Measurements from ENCODE around the gene SLC30A5.
"Not testable (repeated sequence)": the region's sequence is repeated elsewhere in the genome, so short reads cannot be mapped to it uniquely, and the experiment has no call there.

SLC30A5 gene

DNA sequence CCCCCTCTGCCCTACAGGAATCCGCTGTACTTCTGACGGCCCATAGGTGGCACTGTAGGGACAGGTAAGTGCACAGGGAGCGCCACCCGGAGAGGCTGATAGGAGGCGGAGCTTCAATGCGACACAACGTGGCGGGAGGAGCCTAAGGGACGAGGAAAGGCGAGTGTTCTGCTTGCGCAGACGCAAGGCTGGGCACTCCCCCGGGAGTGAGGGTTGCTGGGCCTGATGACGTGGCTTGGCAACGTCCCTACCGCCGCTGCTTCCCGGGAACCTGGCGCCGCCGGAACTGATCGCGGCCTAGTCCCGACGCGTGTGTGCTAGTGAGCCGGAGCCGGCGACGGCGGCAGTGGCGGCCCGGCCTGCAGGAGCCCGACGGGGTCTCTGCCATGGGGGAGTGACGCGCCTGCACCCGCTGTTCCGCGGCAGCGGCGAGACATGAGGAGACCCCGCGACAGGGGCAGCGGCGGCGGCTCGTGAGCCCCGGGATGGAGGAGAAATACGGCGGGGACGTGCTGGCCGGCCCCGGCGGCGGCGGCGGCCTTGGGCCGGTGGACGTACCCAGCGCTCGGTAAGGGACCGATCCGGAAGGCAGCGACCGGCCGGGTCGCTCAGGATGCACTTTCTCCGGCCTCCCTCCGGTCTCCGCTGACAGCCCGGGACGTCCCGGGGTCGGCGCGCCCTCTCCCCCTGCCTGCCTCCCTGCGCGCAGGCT is at the start of gene SLC30A5:
TSS of gene SLC30A5 (plus strand) at position 244 of the 712 bp plus-strand sequence. CDS start at position 486, 242 bp downstream.
- peak; percentile 99 for DNase-seq

DNA sequence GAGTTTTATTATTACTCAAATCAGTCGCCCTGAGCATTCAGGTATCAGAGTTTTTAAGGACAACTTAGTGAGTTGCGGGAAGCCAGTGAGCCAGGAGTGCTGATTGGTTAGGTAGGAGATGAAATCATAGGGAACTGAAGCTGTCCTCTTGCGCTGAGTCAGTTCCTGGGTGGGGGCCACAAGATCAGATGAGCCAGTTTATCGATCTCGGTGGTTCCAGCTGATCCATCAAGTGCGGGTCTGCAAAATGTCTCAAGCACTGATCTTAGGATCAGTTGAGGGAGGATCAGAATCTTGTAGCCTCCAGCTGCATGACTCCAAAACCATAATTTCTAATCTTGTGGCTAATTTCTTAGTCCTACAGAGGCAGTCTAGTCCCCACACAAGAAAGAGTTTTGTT is 48.6 kb upstream of the SLC30A5 start:
- DNase-seq = not testable (repeated sequence)

DNA sequence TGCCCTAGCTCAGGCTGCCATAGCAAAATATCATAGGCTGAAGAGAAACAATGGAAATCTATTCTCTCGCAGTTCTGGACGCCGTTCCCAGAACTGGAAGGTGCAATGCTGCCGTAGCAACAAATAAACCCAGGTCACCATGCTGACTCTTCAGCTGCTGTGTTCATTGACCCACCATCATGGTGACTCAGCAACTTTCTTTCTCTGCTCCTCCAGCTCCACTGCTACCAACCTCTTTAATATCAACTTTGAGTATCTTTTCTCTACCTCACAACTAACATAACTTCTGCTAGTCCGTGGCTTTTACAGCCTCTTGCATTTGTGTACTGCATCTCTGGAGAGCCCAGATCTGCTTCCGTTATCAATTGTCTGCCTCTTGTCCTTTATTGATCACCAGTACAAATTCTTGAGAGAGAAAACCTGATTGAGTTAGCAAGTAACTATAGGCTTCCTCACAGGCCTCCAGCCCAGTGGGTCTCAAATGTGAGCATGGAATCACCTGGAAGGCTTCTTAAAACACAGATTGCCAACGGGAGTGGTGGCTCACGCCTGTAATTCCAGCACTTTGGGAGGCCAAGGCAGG is 47.3 kb upstream of the SLC30A5 start:
- peak; percentile 22 for DNase-seq

DNA sequence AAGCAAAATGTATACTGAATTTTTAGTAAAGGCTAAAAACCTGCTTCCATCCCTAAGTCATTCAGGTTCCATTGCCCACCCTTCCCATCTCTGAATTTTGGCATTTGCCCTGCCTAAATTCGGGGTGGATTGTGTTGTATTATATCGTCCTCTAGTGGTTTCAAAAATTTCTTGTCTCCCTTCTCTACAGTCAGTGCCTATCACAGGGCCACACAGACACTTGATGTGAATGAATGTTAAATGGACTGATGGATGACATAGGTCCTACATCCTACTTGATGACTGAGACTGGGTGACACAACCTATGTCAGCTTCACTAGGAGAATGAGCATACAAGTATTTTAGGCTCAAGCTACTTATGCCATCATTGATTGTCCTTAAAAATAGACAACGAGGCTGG is 45.6 kb upstream of the SLC30A5 start:
- DNase-seq = no peak

DNA sequence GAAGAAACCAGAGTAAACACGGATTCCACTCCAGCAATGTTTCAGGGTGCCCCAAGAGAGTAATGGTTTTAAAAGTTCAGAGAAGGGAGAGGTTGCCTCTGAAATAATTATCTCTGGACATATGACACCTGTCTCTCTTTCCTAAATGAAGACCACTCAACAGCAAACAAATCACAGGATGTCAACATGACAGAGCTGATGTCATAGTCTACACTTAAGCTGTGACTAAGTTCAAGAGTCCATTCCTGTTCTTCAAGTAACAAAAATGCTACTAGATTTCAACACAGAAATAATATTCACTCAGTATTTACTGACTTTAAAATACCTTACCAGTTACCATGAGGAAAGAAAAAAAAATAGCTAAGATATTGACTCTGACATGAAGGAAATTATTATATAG is 44.7 kb upstream of the SLC30A5 start:
- DNase-seq = no peak

DNA sequence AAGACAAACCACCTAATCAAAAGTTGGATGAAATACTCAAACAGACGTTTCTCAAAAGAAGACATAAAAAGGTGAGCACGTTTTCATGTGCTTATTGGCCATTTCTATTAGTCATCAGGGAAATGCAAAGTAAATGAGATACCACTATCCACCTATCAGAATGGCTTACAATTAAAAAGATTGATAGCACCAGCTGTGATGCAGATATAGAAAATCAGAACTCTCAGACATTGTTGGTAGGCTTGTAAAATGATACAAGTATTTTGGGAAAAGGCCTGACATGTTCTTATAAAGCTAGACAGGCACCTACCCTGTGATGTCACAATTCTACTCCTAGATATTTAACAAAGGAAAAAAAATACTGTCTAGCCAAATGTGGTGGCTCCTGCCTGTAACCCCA is 44.0 kb upstream of the SLC30A5 start:
- no peak for DNase-seq

DNA sequence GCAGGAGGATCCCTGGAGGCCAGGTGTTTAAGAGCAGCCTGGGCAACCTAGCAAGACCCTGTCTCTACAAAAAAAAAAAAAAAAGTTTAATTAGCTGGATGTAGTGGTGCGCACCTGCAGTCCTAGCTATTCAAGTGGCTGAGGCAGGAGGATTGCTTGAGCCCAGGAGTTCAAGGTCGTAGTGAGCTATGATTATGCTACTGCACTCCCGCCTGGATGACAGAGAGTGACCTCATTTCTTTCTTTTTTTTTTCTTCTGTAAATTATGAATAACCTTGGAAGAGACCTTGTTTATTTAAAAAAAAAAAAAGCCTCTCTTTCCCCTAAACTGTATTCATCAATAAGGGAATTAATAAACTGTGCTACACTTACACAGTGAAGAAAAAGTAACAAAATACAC is 43.6 kb upstream of the SLC30A5 start:
- DNase-seq = no peak

DNA sequence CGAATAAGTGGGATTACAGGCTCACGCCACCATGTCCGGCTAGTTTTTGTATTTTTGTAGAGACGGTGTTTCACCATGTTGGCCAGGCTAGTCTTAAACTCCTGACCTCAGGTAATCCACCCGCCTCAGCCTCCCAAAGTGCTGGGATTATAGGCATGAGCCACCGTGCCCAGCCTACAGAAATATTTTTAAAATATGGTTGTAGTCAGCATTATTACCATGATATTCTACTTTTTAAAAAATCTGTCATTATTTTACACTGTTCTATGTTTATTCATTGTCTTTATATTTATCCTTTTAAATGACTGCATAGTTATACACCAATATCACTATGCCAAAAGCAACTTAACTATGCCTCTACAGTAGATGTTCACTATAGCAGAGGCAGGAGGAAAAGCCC is 41.6 kb upstream of the SLC30A5 start:
- no peak for DNase-seq

DNA sequence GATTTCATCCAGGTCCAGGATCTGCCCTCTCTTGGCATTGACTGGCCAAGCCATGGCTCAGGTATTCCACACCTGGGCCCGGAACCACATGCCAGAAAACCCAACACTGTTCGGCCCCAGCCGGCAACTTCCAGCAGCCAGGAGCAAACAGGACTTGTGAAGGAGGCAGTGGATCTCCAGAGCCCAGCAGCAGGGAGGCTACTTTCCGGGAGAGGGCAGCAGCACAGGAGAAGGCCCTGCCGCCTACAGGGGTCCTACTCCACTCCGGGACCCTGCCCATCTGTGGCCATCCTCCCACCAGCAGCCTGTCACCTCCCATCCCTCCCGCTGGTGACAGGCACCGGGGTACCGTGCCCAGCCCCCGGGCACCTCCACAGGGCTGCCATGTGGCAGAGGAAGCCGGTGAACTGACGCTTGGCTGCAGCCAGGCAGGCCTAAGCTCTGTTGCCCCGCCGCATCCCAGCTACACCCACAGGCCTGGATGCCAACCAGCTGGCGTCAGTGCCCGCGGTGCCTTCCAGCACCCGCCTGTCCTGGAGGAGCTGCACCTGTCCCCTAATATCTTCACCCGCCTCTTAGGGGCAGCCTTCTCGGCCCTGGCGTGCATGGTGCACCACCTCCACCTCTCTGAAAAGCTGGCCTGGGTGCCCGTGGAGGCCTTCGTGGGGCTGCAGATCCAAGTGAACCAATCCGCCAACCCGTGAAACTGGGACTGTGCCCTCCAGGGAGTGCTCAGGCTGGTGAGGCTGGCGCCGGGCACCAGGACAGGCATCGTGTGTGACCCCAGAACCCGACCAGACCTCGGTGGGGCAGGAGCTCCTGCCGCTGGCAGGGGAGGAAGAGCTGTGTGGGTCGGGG is 18.9 kb upstream of the SLC30A5 start:
- DNase-seq = no peak

DNA sequence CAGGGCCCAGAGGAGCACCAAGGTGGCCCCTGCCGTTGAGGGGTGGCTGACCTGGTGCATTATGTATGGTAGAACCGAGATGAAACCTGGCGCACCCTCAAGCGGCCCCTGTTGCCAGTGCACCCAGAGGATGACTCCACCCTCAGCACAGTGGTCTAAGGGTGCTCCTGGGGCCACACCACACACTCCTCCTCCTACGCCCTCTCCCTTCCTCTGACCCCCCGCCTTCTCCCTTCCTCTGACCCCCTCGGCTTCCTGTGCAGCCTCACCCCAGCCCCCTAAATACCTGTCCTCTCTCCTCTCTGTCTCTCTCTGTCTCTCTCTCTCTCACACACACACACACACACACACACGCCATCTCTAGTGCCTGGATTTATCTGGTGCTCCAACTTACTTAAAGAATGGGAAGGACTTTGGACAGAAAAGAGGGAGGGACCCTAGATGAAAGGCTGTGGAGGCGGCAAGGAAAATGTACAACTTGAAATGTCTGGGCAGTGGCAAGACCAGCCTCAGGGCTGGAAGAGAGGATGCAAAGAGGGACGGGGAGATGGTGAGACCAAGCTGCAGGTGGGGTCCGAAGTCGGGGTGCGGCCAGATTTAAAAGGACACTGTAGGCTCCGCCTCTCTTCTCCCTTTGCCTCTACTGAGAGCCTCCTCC is 18.2 kb upstream of the SLC30A5 start:
- DNase-seq = no peak

DNA sequence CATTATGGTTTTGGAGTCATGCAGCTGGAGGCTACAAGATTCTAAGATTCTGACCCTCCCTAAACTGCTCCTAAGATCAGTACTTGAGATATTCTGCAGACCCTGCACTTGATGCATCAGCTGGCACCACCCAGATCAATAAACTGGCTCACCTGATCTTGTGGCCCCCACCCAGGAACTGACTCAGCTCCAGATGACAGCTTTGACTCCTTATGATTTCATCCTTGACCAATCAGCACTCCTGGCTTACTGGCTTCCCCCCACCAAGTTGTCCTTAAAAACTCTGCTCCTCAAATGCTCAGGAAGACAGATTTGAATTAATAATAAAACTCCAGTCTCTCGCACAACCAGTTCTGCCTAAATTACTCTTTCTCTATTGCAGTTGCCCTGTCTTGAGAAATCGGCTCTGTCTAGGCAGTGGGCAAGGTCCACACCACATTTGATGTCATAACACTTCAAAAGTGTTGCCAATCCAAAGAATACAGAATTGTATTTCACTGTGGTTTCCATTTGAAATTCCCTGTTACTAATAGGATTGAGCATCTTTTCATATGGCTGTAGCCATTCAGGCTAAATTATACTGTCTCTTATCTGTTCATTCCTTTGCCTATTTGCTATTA is 14.8 kb upstream of the SLC30A5 start:
- no peak for DNase-seq

DNA sequence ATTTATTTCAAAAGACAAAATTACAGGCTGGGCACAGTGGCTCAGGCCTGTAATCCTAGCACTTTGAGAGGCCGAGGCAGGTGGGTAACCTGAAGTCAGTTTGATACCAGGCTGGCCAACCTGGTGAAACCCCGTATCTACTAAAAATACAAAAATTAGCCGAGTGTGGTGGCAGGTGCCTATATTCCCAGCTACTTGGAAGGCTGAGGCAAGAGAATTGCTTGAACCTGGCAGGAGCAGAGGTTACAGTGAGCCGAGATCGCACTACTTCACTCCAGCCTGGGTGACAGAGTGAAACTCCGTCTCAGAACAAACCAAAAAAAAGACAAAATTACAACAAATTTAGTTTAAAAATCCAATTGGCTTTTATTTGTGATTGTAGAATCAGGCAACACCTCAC is 14.3 kb upstream of the SLC30A5 start:
- no peak for DNase-seq

DNA sequence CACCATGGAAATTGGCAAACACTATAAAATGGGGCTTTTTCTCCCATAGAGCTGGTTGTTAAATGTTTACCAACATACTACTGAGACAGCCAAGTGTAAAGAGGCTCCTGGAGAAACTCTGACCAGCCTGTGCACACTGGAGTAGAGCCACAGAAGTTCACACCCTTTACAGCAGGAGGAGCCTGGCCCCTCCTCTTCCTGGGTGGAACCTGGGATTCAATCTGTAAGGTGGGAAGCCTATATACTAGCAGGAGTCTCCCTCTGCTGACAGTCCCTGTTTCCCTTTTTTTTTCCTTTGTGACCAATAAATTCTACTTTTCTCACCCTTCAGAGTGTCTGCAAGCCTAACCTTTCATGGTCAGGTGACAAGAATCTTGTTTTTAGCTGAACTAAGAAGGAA is 10.4 kb upstream of the SLC30A5 start:
- DNase-seq = peak; percentile 60

DNA sequence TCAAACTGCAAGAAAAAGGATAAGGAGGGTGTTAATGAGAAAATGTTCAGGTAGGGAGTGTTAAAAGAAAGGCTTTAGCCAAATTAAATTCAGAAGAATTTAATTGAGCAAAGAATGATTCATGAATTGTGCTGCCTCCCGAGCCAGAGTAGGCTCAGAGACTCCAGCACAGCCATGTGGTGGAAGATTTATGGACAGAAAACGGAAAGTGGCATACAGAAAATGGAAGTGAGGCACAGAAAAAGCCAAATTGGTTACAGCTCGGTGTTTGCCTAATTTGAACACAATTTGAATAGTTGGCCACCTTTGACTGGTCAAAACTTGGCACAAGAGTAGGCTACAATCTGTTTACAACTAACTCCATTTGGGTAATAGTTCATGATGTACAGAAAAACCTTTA is 9.6 kb upstream of the SLC30A5 start:
- DNase-seq = no peak

DNA sequence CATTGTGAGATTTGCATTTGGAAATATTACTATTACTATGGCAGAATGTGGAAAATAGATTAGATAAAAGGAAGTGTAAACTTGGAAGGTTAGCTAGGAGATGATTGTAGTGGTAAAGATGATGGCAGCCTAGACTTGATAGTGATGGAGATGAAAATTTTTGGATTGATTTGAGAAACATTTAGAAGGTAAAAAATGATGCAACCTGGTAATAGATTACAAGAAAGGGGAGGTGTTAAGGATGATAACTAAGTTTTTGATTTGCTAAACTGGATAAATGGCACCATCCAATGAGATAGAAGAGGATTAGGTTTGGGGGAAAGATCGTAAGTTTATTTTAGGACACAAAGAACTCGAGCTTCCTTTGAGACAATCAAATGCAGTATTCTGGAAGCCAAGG is 8.9 kb upstream of the SLC30A5 start:
- no peak for DNase-seq

DNA sequence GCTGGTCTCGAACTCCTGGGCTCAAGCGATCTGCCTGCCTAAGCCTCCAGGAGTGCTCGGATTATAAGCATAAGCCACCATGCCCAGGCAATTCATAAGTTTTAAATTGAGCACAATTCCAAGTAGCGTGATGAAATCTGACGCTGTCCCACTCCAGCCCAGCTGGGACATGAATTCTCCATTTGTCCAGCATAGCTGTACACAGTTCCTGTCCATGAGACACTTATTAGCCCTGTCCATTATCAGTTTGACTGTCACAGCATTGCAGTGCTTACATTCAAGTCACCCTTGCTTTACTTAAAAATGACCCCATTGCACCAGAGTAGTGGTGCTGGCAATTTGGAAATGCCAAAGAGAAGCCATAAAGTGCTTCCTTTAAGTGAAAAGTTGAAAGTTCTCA is 7.6 kb upstream of the SLC30A5 start:
- no peak for DNase-seq

DNA sequence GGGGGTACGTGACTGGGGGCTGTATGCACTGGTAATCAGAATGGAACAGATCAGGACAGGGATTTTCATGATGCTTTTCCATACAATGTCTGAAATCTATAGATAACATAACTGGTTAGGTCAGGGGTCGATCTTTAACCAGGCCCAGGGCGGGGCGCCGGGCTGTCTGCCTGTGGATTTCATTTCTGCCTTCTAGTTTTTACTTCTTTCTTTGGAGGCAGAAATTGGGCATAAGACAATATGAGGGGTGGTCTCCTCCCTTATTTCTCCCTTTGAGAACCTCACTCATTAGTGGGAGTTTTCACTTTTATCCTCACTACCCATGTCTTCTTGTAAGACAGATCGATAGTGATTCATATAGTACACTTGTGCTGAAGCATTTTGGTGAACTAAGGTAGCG is 5.8 kb upstream of the SLC30A5 start:
- DNase-seq = not testable (repeated sequence)

DNA sequence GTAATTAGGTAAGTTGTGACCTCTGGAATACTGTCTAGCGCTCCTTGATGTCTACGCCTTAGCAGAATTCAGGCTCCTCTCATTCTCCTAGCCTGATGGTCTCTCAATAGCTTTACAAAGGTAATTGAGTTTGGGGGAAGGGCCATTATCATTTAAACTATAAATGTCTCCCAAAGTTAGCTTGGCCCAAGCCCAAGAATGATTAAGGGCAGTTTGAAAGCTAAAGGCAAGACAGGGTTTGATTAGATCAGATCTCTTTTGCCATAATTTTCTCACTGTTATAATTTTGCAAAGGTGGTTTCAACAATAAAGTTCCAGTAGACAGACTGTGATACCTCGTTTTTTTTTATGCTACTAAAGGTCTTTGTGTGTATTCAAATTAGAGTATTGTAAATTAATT is 3.7 kb upstream of the SLC30A5 start:
- DNase-seq = no peak

DNA sequence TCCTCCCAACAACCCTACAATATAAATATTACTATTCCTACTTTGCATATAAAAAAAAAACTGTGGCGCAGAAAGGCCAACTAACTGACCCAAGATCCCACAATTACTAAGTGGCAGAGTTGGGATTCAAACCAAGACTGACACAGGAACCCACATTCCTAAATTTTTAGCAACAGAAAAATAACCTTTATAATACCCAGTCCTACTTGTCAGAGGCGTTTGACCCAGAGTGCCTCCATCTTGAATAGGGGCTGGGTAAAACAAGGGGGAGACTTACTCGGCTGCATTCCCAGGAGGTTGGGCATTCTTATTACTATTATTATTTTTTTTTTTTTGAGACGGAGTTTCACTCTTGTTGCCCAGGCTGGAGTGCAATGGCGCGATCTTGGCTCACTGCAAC is 2.0 kb upstream of the SLC30A5 start:
- no peak for DNase-seq

DNA sequence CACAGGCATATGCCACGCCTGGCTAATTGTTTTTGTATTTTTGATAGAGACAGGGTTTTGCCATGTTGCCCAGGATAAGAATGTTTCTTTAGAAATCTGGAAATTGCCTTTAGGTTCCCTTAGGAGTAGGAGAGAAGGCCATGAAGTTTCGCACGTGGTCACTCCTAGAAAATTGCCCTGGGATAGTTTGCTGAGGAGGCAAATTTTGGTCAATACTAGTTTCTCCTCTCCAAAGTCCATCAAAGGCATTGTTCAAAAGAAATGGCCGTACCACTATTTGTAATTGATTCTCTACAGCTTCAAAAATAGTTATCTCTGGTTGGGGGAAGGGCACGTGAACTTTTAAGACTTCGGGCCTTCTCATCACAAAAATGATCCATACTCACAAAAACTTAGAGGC is 845 bp upstream of the SLC30A5 start:
- no peak for DNase-seq

DNA sequence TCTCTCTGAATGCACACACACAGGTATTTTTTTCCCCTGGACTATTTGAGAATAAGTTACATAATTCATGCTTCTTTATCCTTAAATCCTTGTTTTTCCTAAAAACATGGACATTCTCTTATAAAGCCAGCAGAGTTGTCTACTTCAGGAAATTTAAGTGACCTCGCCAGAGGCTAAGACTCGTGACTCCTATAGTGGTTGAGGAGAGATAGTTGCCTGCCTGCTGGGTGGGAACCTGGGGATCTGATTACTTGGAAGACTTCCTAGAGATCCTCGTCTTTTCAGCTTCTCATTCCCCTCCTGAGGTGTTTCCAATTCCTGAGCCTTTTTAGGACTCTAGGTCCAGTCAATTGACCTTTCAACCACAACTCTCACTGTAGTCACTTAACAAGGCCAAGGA is 5.5 kb downstream of the SLC30A5 start:
- DNase-seq = no peak

DNA sequence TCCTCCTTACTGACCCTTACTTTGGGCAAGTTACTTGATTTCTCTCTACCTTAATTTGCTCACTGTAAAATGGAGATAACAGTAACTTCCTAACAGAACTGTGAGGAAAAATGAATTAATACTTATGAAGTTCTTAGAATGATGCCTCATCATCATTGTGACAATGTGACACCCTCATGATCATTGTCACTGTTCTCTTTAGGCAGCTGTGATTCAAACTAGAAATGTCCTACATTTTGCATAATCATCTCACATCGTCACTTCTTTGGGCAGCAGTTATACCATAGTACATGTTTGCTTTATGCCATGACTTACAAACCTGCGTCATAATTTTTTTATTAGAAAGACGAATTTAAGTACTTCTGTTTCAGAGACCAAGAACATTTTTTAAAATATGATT is 9.7 kb downstream of the SLC30A5 start:
- DNase-seq = no peak
